GM19240 (cell line): Measurements from ENCODE around the gene TICAM2.

Source experiments
- DNase-seq: peaks from one replicate; pipeline ENCODE4 v3.0.0; 2011; ENCODE audit warnings: low spot score; ENCODE audit not compliant: insufficient read length

Gene TICAM2

DNA sequence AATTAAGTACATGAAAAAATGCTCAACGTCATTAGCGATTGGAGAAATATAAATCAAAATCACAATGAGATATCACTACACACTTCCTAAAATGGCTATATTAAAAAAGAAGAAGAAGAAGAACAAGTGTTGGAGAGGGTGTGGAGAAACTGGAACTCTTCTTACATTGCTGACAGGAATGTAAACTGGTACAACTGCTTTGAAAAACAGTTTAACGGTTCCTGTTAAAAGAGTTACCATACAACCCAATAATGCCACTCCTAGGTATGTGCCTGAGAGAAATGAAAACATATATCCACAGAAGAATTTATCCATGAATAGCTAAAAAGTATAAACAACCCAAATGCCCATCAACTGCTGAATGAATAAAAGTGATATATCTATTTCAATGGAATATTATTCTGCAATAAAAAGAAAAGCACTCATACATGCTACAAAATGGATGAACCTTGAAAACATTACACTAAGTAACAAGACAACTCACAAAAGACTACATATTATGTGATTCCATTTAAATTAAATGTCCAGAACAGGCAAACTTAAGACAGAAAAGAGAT, 66.7 kb downstream of the TICAM2 start:
- DNase-seq, result no peak

DNA sequence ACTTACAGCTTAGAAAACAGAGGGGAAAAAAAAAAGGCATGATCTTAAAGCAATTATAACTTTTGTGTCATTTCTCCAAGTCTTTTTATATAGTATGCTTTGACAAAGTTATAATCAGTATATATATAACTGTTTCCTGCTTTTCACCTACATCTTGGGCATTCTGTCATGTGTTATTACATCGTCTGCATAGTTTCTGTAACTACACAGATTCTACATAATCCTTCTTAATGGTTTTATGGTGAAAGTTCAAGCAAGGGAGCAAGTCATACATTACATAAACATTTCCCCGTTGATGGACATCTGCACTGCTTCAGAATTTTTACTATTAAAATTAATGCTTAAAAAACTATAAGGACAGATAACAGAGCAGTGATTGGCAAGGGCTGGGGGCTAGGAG, 69.8 kb downstream of the TICAM2 start:
- DNase-seq, result no peak

DNA sequence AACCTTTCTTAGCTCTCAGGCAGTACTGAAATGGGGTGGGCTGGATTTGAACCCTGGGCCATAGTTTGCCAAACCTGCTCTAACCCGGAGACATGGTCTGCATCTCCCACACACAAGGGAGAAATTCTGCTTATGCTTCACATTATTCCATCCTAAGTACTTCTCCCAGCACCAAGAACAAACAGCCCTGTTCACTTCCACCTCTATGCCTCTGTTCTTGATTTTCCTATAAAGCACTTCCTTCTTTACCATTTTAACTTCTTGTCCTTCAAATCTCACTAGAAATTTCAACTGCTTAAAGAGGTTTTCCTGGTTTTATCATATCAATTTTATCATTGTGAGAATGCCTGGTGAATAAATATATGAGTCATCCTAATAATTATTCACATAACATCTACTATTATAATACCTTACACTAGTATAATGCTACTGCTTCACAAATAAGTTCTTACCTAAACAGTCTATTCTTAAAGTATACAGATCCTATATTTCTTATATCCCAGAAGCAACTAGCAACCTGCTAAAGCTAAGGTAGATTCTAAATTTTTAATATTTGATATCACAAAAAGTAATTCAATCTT, 70.4 kb downstream of the TICAM2 start:
- no peak for DNase-seq

DNA sequence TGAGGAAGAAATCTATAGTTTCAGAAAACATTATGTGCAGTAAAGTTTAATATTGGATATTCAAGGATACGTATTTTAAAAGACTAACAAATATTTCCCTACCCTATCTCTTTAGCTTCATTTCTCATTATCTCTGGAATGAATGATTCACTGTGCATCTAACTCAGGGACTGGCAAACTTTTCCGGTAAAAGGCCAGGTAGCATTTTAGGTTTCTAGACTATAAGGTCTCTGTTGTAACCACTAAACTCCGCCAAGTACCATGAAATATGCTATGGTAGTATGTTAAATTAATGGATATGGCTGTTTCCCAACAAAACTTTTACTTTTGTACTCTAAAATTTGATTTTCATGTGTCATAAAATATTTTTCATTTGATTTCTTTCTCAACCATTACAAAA, 70.9 kb downstream of the TICAM2 start:
- DNase-seq, result no peak

DNA sequence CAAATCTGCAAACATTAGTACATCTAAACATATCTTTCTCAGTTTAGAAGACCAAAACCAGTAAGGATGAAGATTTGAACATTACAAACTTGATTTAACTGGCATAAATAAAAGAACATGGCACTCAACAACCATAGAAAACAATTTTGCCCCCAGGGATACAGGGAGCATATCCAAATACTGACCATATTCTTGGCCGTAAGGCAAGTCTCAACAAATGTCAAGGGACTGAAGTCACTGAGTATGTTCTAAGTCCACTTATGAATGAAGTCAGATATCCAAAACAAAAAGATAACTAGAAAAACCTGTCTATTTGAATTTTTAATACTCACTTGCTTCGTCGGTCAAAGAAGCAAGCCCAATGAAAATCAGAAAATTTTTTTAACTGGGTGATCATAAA, 71.9 kb downstream of the TICAM2 start:
- DNase-seq, result no peak
